Glomerular visceral epithelial cell (primary cell): ENCODE results near the gene LGMN.
"Not testable (repeated sequence)": the region's sequence is repeated elsewhere in the genome, so short reads cannot be mapped to it uniquely, and the experiment has no call there.

Experiments
- DNase-seq: peaks from one replicate; pipeline ENCODE4 v3.0.0-alpha.2; 2016; ENCODE audit errors: extremely low spot score

Gene LGMN

GRCh38 chr14:92694807-92695206 is 53.6 kb downstream of the LGMN start:
- DNase-seq, result no peak

GRCh38 chr14:92693998-92694795 is 54.2 kb downstream of the LGMN start:
- peak; percentile 37 for DNase-seq

- peak; percentile 57 for DNase-seq
These were observed 55.6 kb downstream of the LGMN start for GRCh38 chr14:92692822-92693226.

DNA sequence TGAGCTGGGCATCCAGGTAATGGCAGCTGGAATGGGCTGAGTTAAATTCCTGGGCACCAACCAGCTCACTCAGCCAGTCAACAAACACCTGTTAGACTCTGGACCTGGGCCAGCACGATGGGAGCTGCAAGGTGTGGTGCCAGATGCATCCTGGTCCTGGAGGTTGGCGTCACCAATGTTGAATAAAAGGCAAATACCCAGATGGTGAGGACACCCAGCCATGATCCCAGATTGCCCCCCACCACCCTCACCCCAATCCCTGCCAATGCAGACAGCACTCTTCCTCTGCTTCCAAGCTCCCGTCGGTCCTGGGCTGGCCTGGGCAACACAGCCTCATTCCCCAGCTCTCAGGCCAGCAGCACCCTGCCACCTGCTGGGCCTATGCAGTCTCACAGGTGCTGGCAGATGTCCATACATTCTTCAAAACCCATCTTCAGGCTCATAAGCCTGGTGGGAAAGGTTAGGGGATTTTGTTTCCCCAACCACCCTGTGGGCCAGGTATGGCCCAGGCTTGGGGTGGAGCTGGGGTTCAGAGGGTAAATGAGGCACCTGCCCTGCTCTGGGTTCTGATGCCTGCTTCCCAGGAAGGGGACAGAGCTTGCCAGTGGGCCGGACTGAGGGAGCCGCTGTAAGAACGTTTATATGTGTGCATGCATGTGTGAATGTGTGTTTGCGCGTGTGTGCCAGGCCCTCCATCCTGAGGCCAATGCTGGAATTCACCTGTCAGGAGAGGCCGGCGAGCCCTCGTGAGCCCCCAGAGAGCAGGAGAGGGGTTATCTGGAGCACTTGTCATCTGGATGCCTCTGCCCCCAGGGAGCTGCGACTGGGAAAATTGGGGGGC is 58.0 kb downstream of the LGMN start:
- peak; percentile 70 for DNase-seq

GRCh38 chr14:92688434-92689375 is 59.7 kb downstream of the LGMN start:
- no peak for DNase-seq

- no peak for DNase-seq
These were observed 60.6 kb downstream of the LGMN start for GRCh38 chr14:92687681-92688433.

GRCh38 chr14:92686900-92687427 is 61.5 kb downstream of the LGMN start:
- peak; percentile 78 for DNase-seq

DNA sequence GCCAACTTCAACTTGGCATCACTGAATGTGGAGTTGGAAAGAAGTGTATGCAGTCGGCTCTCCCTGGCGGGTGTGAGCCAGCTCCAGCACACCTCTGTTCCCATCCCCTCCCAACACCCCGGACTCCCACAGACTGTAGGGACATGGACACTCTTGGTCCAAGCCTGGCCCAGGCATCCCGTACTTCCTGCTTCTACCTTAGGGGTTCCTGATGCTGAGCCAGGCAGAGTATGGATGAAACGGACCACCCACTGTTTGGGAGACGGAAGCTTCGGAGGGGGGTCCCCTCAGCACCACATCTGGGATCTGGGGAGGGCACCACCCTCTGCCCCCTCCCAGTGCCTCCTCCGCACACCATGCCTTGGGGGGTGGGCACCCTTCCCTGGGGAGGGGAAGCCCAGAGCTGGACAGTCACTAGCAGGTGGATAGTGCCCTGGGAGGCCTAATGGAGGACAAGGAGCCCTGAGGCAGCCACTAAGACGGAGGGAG is 62.0 kb downstream of the LGMN start:
- DNase-seq, result no peak

DNA sequence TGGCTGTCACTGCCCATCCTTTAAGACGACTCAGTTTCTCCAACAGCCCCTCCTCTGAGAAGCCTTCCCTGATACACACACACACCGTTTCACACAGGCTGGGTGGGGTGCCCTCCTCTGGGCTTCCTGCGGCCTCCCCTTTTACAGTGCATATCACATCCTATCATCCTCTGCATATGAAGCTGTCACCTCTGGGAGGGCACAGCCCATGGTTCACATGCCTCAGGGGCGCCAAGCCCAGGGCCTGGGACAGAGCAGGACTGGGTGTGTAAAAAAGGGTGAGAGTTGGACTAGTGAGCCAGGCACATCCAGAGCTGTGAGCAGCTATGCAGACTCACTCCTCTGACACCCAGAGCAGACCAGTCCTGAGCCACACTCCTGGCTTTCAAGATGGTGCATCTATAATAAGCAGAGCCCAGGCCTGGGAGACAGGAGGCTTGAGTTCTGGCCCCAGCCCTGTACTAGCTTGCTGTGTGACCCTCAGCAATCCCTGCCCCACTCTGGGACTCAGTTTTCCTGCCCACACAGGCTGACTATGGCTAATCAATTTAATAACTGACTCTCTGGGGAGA is 62.6 kb downstream of the LGMN start:
- no peak for DNase-seq

DNA sequence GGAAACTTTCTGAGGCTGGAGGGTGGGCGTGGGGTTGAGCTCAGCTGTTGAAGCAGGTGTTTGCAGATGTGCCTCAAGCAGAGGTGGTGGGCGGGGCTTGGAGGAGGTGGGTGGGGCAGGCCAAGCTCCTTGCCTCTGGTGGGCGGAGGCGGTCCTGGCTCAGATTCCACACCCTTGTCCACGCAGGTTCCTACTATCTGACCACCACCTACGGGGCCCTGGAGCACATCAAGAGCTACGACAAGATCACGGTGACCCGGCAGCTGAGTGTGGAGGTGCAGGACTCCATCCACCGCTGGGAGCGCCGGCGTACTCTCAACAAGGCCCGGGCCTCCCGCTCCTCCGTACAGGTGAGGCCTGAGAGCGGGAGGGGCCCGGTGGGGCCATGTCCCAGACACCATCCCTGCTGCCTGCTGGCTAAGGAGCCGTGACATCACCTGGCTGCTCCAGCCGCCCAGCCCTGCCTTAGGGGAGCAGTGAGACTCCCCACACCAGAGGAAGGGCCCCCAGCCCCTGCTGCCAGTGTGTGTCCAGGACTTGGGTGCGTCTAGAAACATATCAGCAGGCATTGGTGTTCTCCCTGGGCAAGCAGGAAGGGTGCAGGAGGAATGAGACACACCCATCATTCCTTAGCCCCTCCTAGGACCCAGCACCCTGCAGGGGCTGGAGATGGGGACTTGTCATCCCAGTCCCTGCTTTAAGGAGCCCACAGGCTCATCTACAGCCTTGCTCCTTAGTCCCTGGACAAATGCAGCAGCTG is 63.4 kb downstream of the LGMN start:
- DNase-seq, result no peak

- DNase-seq, result no peak
These were observed 65.4 kb downstream of the LGMN start for GRCh38 chr14:92683041-92683440.

DNA sequence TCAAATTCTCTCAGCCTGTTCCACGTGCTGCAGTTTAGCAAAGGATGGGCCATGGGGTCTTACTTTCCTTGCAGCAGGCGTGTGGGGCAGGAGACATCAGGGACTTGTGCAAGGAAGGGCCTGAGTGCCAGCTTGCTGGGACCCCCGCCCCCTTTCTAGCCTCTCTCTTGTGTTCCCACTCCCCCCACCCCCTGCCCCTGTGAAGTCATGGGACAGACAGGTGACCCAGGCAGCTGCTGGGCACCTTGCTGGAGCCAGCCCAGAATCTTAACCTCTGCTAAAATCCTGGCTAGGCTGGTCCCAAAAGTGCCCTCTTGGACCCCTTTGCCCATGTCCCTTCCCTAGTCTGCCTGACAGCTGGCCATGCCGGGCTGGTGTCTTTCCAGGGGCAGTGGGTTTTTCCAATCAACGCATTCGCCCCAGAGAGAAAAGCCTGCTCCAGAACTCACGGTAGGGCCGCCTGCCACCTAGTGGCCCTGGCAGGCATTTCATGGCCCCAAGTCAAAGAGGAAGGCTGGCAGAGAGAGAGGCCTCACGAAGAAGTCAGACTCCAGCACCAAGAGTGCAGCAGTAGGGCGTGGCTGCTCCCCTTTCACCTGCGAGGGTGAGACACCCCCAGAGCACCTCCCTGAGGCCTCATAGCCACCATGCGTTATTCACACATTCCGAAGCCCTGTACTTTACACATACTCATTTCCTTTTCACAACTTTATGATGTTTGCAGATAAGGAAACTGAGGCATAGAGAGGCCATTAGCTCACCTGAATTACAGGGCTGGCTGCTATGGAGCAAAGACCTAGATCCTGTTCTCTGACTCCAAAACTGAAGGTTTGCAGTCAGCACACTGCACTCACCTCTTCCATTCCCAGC is 67.4 kb downstream of the LGMN start:
- peak; percentile 75 for DNase-seq

DNA sequence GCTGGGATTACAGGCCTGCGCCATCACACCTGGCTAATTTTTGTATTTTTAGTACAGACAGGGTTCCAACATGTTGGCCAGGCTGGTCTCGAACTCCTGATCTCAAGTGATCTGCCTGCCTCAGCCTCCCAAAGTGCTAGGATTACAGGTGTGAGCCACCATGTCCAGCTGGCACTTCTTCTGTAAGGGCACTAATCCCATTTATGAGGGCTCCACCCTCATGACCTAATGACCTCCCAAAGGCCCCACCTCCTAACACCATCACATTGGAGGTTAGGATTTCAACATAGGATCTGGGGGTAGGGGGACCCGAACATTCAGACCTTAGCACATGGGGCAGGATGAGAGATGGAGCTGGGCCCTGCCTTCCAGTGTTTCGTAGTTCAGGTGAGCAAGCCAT is 68.1 kb downstream of the LGMN start:
- not testable (repeated sequence) for DNase-seq

- no peak for DNase-seq
These were observed 69.2 kb downstream of the LGMN start for GRCh38 chr14:92679246-92679645.

GRCh38 chr14:92678766-92679165 is 69.7 kb downstream of the LGMN start:
- DNase-seq, result no peak

GRCh38 chr14:92677955-92678354 is 70.5 kb downstream of the LGMN start:
- DNase-seq, result no peak

DNA sequence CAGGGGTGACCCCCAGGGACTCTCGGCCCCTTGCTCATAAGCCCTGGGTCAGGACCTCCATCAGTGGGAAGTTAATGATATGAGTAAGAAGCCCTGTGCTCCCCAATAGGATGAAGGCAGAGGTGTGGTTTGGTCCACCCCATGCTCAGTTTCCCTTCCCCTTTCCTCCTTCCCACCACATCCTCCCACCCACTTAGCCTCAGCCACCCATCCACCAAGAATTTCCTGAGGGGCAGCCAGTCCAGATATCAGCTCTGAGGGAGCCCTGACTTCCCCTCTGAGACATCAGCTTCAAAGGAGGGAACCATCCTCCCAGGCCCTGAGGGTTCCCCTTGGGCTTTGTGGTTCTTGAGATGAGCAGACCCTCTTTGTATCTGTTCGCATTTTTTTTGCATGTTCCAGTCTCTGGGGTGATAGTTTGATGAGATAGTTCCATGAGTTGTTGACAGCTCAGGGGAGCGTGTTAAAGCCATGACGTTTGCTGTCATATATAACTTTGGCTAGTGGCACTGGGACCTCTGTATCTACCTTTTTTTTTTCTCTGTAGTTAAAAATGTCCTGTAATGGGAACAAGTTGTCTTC is 71.2 kb downstream of the LGMN start:
- no peak for DNase-seq

GRCh38 chr14:92676403-92677086 is 71.9 kb downstream of the LGMN start:
- no peak for DNase-seq
